Activated T-helper 17 cell treated with anti-CD3 and anti-CD28 coated beads, Interleukin-2, amount 50 U/mL, for 72 hours (primary cell): ENCODE measurements around the gene POR. TPM values are rescaled to one million over a fixed set of nuclear protein-coding genes. Genes with fewer than 3 reads are reported as not detected.

Experiments used
- ATAC-seq: fragments of 150-1000 bp; cut with Tn5 transposase; replicated peaks from 2 replicates; pipeline ENCODE4 v1.10.0; 2021; ENCODE audit warnings: mild to moderate bottlenecking, moderate library complexity
- H3K27ac Mint-ChIP-seq: one replicate; pipeline ENCODE4 v1.8.0; 2022; ENCODE audit warnings: mixed read lengths
- H3K27me3 Mint-ChIP-seq: one replicate; pipeline ENCODE4 v1.8.0; 2022; ENCODE audit warnings: mixed read lengths
- H3K36me3 Mint-ChIP-seq: one replicate; pipeline ENCODE4 v1.8.0; 2022; ENCODE audit warnings: low read depth, mild to moderate bottlenecking, mixed read lengths
- H3K4me1 Mint-ChIP-seq: one replicate; pipeline ENCODE4 v1.8.0; 2022; ENCODE audit warnings: mixed read lengths
- H3K4me3 Mint-ChIP-seq: one replicate; pipeline ENCODE4 v1.8.0; 2022; ENCODE audit warnings: mild to moderate bottlenecking, mixed read lengths
- H3K9me3 Mint-ChIP-seq: one replicate; pipeline ENCODE4 v1.8.0; 2022; ENCODE audit warnings: mixed read lengths
- total RNA-seq, 2 donors: library from RNA; stranded (reverse); gene quantifications; one replicate each; pipeline ENCODE4 v1.2.3, GENCODE V29; 2022

The POR gene
- total RNA-seq, 2 donors from 2014 or later, result 24.4 to 53.7 TPM

DNA sequence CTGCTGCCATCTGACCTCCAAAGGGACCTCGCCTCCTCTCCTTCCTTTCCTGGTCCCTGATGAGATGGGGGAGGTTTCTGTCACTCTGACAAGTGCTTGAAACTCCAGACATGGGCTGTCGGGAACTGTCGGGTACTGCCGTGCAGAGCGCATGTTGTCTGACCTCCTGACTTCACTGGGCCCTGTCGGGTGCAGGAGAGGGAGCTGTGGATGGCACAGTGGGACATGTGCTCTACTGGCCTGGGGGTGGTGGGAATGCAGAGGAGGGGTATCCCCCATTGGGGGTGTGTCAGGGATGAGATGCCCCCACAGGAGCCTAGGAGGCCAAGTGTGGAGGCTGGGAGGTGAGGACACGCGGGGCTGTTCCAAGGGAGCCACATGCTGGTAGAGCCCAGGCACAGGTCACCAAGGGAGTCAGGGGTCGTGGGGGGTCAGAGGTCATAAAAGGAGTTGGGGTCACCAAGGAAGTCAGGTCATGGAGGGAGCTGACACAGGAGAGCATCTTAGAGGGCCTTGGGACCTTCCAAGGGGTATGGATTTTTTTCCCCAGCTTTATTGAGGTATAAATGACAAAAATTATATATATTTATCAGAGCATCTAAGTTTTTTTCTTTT is 48.5 kb downstream of the POR start:
- ATAC-seq, result no peak
- no peaks in the 10 kb centered on the region for H3K27me3 Mint-ChIP-seq
- no peaks in the 10 kb centered on the region for H3K9me3 Mint-ChIP-seq
- no peak overlapping the region for H3K27ac Mint-ChIP-seq
- no peak overlapping the region for H3K4me3 Mint-ChIP-seq
- H3K36me3 Mint-ChIP-seq, result peaks cover 11% of the 10 kb centered on the region
- H3K4me1 Mint-ChIP-seq, result no peaks in the 10 kb centered on the region

DNA sequence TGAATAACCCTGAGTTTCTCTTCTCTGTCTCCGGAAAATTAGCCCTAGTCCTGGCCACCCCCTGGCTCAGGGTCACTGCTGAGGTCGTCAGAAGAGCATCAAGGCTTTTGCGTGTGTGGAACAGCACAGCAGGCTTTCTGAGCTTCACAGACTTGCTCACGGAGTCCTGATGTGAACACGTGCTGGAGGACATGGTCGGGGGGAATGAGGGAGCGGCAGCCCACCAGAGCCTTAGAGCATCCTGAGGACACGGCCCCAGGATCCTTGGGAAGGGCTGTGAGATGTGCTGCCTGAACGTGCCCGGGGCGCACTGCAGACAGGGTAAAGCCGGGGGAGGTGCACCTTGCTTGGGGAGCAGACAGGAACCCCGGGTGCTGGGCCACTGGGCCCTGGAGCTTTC is 50.7 kb downstream of the POR start:
- H3K27ac Mint-ChIP-seq, result no peak overlapping the region
- no peak for ATAC-seq
- no peaks in the 10 kb centered on the region for H3K4me1 Mint-ChIP-seq
- H3K4me3 Mint-ChIP-seq, result no peak overlapping the region
- H3K27me3 Mint-ChIP-seq, result no peaks in the 10 kb centered on the region
- no peaks in the 10 kb centered on the region for H3K9me3 Mint-ChIP-seq
- peaks cover 11% of the 10 kb centered on the region for H3K36me3 Mint-ChIP-seq

- Mint-ChIP-seq H3K27me3 (no peaks in the 10 kb centered on the region), H3K4me1 (no peaks in the 10 kb centered on the region), H3K27ac (no peak overlapping the region)
These were observed 51.4 kb downstream of the POR start for GRCh38 chr7:75966190-75966961.

DNA sequence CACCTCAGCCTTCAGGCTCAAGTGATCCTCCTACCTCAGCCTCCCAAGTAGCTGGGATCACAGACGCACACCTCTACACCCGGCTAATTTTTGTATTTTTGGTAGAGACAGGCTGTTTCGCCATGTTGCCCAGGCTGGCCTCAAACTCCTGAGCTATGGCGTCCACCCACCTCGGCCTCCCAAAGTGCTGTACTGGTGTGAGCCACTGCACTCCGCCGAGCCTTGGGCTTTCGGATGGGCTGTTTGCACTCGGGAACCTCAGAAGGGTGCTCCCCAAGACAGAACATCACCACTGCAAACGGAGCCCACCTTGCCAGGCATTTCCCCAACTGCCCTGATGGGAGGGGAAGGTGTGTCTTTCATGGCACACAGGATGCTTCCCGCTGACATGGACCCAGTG is 52.1 kb downstream of the POR start:
- H3K27ac Mint-ChIP-seq, result no peak overlapping the region
- no peak overlapping the region for H3K4me3 Mint-ChIP-seq
- H3K4me1 Mint-ChIP-seq, result peaks cover 3% of the 10 kb centered on the region
- ATAC-seq, result no peak
- no peaks in the 10 kb centered on the region for H3K27me3 Mint-ChIP-seq
- H3K36me3 Mint-ChIP-seq, result peaks cover 10% of the 10 kb centered on the region
- no peaks in the 10 kb centered on the region for H3K9me3 Mint-ChIP-seq

More at GRCh38 chr7:75966190-75966961, 51.4 kb downstream of the POR start:
- no peaks in the 10 kb centered on the region for H3K9me3 Mint-ChIP-seq
- no peak overlapping the region for H3K4me3 Mint-ChIP-seq
- no peak for ATAC-seq
- peaks cover 10% of the 10 kb centered on the region for H3K36me3 Mint-ChIP-seq

DNA sequence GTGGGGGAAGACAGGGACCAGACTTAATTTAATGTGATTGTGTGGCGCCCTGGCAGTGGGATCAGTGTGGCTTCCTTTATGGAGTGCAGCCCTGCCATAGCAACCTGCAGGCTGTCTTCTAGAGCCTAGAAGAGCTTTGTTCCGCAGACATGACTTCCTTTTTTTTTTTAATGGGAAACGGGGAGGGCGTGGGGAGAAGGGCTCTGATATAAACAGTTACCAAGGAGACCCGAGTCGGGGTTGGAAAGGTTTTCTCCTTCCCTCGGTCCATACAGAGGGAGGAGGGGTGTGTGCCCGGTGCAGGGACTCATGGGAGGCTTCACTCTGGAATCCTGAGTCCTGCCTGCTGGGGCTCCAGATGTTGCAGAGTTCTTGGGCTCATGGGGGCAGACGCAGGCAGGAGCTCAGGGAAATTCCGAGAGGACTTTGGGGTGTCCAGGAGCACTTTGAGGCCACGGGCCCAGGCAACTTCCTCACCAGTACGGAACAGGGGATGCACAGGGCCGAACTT is 52.6 kb downstream of the POR start:
- no peak overlapping the region for H3K4me3 Mint-ChIP-seq
- ATAC-seq, result no peak
- peaks cover 13% of the 10 kb centered on the region for H3K36me3 Mint-ChIP-seq
- no peak overlapping the region for H3K27ac Mint-ChIP-seq
- H3K27me3 Mint-ChIP-seq, result no peaks in the 10 kb centered on the region
- peaks cover 4% of the 10 kb centered on the region for H3K4me1 Mint-ChIP-seq
- no peaks in the 10 kb centered on the region for H3K9me3 Mint-ChIP-seq

DNA sequence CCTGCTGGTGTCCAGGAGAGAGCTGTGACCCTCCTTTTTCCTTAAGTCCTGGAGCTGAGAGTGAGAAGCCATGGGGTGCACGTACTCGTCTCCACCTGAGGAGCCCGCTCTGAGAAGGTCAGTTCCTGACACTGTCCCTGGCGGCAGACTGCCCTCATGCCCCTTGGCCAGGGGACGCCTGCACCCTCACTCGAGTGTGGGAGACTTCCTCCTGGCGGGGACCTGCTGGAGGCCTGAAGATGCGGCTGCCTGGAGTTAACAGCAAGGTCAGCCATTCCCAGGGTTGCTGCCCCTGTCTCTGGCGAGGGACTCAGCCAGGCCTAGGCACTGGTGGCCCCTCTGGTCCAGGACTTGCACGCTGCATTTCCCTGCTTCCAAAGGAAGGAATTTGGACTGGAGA is 53.1 kb downstream of the POR start:
- no peak for ATAC-seq
- Mint-ChIP-seq H3K9me3 (no peaks in the 10 kb centered on the region), H3K4me1 (peaks cover 4% of the 10 kb centered on the region), H3K27ac (no peak overlapping the region), H3K4me3 (no peak overlapping the region), H3K36me3 (peaks cover 13% of the 10 kb centered on the region), H3K27me3 (no peaks in the 10 kb centered on the region)

GRCh38 chr7:75968561-75969001 is 53.6 kb downstream of the POR start:
- Mint-ChIP-seq H3K9me3 (no peaks in the 10 kb centered on the region), H3K4me1 (peaks cover 4% of the 10 kb centered on the region), H3K27ac (no peak overlapping the region), H3K27me3 (no peaks in the 10 kb centered on the region), H3K4me3 (no peak overlapping the region), H3K36me3 (peaks cover 15% of the 10 kb centered on the region)
- ATAC-seq, result no peak

GRCh38 chr7:75969182-75969581 is 54.2 kb downstream of the POR start:
- H3K4me1 Mint-ChIP-seq, result peaks cover 4% of the 10 kb centered on the region
- no peak overlapping the region for H3K4me3 Mint-ChIP-seq
- no peaks in the 10 kb centered on the region for H3K27me3 Mint-ChIP-seq
- no peak for ATAC-seq
- H3K9me3 Mint-ChIP-seq, result no peaks in the 10 kb centered on the region
- H3K36me3 Mint-ChIP-seq, result peaks cover 21% of the 10 kb centered on the region
- H3K27ac Mint-ChIP-seq, result peak overlapping the region; percentile 2

DNA sequence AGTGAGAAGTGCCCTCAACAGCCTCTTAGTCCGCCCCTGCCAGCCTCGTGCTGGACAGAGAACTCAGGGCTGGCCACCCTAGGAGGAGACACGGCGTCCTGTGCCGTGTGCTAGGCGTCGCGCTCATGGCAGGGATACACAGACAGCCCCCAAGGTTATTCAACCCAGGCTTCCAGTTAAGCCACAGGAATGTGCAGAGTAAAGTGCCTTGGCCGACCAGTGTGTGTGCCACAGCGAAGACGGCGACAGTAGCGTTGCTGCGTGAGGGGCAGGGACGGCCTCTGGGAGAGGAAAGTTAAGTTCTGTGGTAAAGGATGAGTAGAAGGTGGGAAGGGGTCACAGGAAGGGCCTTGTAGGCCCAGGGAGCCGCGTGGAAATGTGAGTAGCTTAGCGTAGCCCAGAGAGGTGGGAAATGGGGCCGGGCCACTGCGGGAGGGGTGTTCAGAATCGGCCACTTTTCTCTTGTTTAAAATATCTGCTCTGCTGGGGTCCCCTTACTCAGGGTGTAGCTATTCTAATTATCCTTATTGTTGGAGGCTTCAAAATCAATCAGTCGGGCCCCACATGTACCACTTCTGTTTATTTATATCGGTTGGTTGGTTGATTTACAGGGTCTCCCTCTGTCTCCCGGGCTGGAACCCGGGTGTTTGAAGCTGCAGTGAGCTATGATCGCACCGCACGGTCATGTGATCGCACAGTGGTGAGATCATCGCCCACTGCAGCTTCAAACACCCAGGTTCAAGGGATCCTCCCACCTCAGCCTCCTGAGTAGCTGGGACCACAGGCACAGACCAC is 54.9 kb downstream of the POR start:
- Mint-ChIP-seq H3K4me1 (peaks cover 4% of the 10 kb centered on the region), H3K27ac (peak overlapping the region; percentile 2), H3K9me3 (no peaks in the 10 kb centered on the region), H3K27me3 (no peaks in the 10 kb centered on the region), H3K36me3 (peaks cover 26% of the 10 kb centered on the region), H3K4me3 (no peak overlapping the region)
- ATAC-seq, result no peak

DNA sequence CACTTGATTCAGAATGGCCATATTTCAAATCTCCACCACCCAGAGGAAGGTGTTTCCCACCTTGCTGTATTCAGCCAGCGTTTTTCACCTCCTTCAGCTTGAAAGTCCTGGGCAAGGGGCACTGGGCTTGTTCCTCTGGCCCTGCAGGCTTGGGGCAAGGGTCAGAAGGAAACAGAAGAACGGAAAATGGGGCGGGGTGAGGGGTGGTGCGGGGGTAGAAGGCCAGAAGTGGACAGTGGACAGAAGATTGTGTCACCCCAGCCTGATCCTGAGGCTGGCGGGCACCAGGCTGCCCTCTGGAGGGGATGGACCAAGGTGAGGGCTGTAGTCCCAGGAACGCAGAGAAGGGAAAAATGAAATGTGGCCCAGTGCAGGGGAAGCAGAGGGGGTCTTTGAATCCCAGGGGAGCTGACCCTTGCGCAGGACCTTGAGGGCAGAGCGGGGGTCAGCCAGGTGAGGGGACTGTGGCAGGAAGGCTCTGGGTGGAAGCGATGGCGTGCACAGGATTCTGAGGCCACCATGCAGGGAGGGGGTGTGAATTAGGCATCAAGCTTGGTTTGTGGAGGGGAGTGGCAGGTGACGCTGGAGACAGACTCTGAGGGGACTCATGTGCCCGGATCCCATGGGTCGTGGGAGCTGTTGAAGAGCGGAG is 56.5 kb downstream of the POR start:
- Mint-ChIP-seq H3K4me1 (peaks cover 4% of the 10 kb centered on the region), H3K9me3 (no peaks in the 10 kb centered on the region), H3K4me3 (no peak overlapping the region), H3K36me3 (peaks cover 28% of the 10 kb centered on the region), H3K27me3 (no peaks in the 10 kb centered on the region), H3K27ac (peak overlapping the region; percentile 59)
- no peak for ATAC-seq

DNA sequence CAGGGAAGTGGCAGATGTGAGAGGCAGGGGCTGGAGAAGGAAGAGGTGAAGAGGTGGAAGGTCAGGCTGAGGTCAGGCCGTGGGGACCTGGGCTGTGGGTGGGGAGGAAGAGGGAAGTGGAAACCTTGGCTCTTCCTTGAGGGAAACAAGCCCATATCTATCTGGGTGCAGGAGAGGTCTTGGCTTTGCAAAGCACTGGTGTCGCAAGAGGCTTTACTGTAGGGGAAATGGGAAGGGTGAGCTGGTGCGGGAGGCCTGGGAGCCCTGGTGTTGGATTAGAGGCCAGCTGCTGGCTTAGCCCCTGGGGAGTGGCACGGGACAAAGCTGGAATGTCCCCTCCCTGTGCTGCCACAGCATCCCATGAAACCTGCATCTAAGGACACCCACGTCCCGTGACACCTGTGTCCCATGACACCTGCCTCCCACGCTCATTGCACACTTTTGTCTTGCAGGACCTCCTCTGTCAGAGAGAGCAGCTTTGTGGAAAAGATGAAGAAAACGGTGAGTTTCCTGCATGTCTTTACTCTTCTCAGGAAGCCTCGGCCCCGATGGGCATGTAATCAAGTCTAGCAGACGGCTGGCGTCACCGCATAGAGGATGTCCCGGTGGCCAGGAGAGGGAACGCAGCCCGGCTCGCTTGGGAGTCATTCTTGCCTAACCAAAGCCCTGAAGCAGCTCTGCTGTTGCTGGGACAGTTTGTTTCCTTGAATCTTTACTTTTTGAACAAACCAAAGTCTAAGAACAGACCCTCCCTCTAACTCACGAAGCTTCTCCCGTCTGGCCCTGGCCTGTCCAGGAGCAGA is 57.2 kb downstream of the POR start:
- H3K4me3 Mint-ChIP-seq, result no peak overlapping the region
- H3K4me1 Mint-ChIP-seq, result peaks cover 4% of the 10 kb centered on the region
- peaks cover 28% of the 10 kb centered on the region for H3K36me3 Mint-ChIP-seq
- H3K27ac Mint-ChIP-seq, result peak overlapping the region; percentile 59
- no peak for ATAC-seq
- no peaks in the 10 kb centered on the region for H3K9me3 Mint-ChIP-seq
- no peaks in the 10 kb centered on the region for H3K27me3 Mint-ChIP-seq

GRCh38 chr7:75977743-75978142 is 62.8 kb downstream of the POR start:
- no peak overlapping the region for H3K27ac Mint-ChIP-seq
- no peak overlapping the region for H3K4me3 Mint-ChIP-seq

DNA sequence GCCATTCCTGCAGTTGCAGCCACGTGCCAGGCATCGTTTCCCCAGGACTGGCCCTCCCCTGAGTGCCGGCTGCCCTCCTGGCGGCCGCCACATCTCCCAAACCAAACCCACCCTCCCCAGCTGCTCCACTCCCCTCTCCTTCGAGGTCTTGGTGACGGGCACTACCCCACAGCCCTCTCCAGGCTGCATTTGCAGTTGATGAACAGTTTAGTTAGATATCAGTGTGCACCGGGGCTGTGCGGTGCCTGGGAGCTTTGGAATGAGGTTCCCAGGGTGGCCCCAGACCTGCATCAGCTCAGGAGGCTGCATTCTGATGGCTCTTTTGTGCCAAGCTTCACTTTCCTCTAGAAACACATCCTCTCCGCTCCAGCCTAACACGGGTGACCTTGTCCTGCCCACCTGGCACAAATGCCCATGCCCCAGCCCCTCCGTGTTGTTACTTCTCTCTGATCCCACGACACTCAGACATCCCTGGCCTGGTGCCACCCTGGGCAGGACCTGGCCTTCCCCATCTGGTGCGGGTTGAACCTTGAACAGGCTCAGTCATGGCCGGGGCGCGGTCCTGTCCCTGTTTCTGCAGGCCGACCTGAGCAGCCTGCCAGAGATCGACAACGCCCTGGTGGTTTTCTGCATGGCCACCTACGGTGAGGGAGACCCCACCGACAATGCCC is 64.9 kb downstream of the POR start:
- no peaks in the 10 kb centered on the region for H3K27me3 Mint-ChIP-seq
- H3K36me3 Mint-ChIP-seq, result peaks cover 9% of the 10 kb centered on the region
- no peak overlapping the region for H3K4me3 Mint-ChIP-seq
- H3K4me1 Mint-ChIP-seq, result no peaks in the 10 kb centered on the region
- no peaks in the 10 kb centered on the region for H3K9me3 Mint-ChIP-seq
- no peak for ATAC-seq
- peak overlapping the region; percentile 69 for H3K27ac Mint-ChIP-seq

More at GRCh38 chr7:75977743-75978142, 62.8 kb downstream of the POR start:
- H3K9me3 Mint-ChIP-seq, result no peaks in the 10 kb centered on the region
- no peak for ATAC-seq
- peaks cover 24% of the 10 kb centered on the region for H3K36me3 Mint-ChIP-seq
- H3K4me1 Mint-ChIP-seq, result no peaks in the 10 kb centered on the region
- no peaks in the 10 kb centered on the region for H3K27me3 Mint-ChIP-seq
